H9 (cell line): ENCODE measurements around the gene CYTL1. TPM values are rescaled to one million over a fixed set of nuclear protein-coding genes. Genes with fewer than 3 reads are reported as not detected.

Experiments used
- DNase-seq: peaks from one replicate; pipeline ENCODE4 v3.0.0-alpha.2; 2017
- H2AFZ ChIP-seq: one replicate; pipeline ENCODE4 v1.6.1; 2013; ENCODE audit warnings: mild to moderate bottlenecking, low read length, control low read depth, moderate library complexity
- H2AK5ac ChIP-seq: 2 replicates; pipeline ENCODE4 v1.6.1; 2013; ENCODE audit warnings: low read length, control low read depth, mixed read lengths; ENCODE audit not compliant: insufficient read length
- H2BK120ac ChIP-seq: one replicate; pipeline ENCODE4 v1.6.1; 2013; ENCODE audit warnings: low read depth, mild to moderate bottlenecking, low read length, control low read depth, inconsistent platforms; ENCODE audit not compliant: poor library complexity, severe bottlenecking
- H2BK12ac ChIP-seq: 2 replicates; pipeline ENCODE4 v1.6.1; 2013; ENCODE audit warnings: low read length, control low read depth, mixed read lengths, low read depth; ENCODE audit not compliant: insufficient read length
- H2BK15ac ChIP-seq: 2 replicates; pipeline ENCODE4 v1.6.1; 2013; ENCODE audit warnings: low read depth, low read length, control low read depth
- H2BK20ac ChIP-seq: one replicate; pipeline ENCODE4 v1.6.1; 2013; ENCODE audit warnings: low read depth, mild to moderate bottlenecking, low read length, control low read depth, inconsistent platforms; ENCODE audit not compliant: poor library complexity, severe bottlenecking
- H2BK5ac ChIP-seq: 2 replicates; pipeline ENCODE4 v1.6.1; 2013; ENCODE audit warnings: low read length, control low read depth, mixed read lengths; ENCODE audit not compliant: insufficient read length
- H3K14ac ChIP-seq: 2 replicates; pipeline ENCODE4 v1.6.1; 2013; ENCODE audit warnings: low read length, control low read depth; ENCODE audit not compliant: insufficient read depth
- H3K18ac ChIP-seq: 2 replicates; pipeline ENCODE4 v1.6.1; 2013; ENCODE audit warnings: low read depth, mild to moderate bottlenecking, mixed read lengths, low read length, control low read depth; ENCODE audit not compliant: insufficient read length
- H3K23ac ChIP-seq: 2 replicates; pipeline ENCODE4 v1.6.1; 2013; ENCODE audit warnings: low read length, control low read depth, mixed read lengths, low read depth; ENCODE audit not compliant: insufficient read length
- H3K23me2 ChIP-seq: 2 replicates; pipeline ENCODE4 v1.6.1; 2013; ENCODE audit warnings: low read depth, mild to moderate bottlenecking, mixed read lengths, low read length, control low read depth; ENCODE audit not compliant: insufficient read length, poor library complexity, severe bottlenecking
- H3K27ac ChIP-seq: 2 replicates; pipeline ENCODE4 v1.5.1; 2013; ENCODE audit warnings: low read length, control low read depth, mixed read lengths, low read depth; ENCODE audit not compliant: insufficient read length
- H3K27me3 ChIP-seq: 2 replicates; pipeline ENCODE4 v1.6.1; 2013; ENCODE audit warnings: low read length, control low read depth, inconsistent platforms; ENCODE audit not compliant: insufficient read depth
- H3K4ac ChIP-seq: 2 replicates; pipeline ENCODE4 v1.6.1; 2013; ENCODE audit warnings: low read depth, mild to moderate bottlenecking, control low read depth, inconsistent platforms, low read length, moderate library complexity
- H3K4me1 ChIP-seq: 2 replicates; pipeline ENCODE4 v1.6.1; 2013; ENCODE audit warnings: low read length, control low read depth, inconsistent platforms; ENCODE audit not compliant: insufficient read depth
- H3K4me2 ChIP-seq: 2 replicates; pipeline ENCODE4 v1.6.1; 2013; ENCODE audit warnings: low read length, control low read depth, mixed read lengths; ENCODE audit not compliant: insufficient read length, insufficient read depth
- H3K56ac ChIP-seq: 2 replicates; pipeline ENCODE4 v1.6.1; 2013; ENCODE audit warnings: low read depth, mild to moderate bottlenecking, mixed read lengths, low read length, control low read depth; ENCODE audit not compliant: insufficient read length
- H3K79me1 ChIP-seq: 2 replicates; pipeline ENCODE4 v1.6.1; 2013; ENCODE audit warnings: low read depth, mild to moderate bottlenecking, moderate library complexity, low read length, control low read depth, inconsistent platforms; ENCODE audit not compliant: insufficient read depth, poor library complexity, severe bottlenecking
- H3K79me2 ChIP-seq: 2 replicates; pipeline ENCODE4 v1.6.1; 2013; ENCODE audit warnings: low read length, control low read depth, inconsistent platforms; ENCODE audit not compliant: insufficient read depth
- H3K9ac ChIP-seq: 2 replicates; pipeline ENCODE4 v1.6.1; 2013; ENCODE audit warnings: low read length, control low read depth, mixed read lengths; ENCODE audit not compliant: insufficient read length; ENCODE audit errors: extremely low read depth
- H3K9me3 ChIP-seq: one replicate; pipeline ENCODE4 v1.6.1; 2013; ENCODE audit warnings: low read depth, low read length, inconsistent platforms; ENCODE audit not compliant: control insufficient read depth
- H3T11ph ChIP-seq: one replicate; pipeline ENCODE4 v1.6.1; 2013; ENCODE audit warnings: mild to moderate bottlenecking, low read length, control low read depth, inconsistent platforms
- H4K20me1 ChIP-seq: one replicate; pipeline ENCODE4 v1.6.1; 2013; ENCODE audit not compliant: control insufficient read depth, insufficient read length, insufficient read depth
- H4K5ac ChIP-seq: 2 replicates; pipeline ENCODE4 v1.6.1; 2013; ENCODE audit warnings: low read depth, mild to moderate bottlenecking, mixed read lengths, low read length, control low read depth; ENCODE audit not compliant: insufficient read length
- H4K8ac ChIP-seq: replicated peaks from 2 replicates; pipeline ENCODE4 v1.6.1; 2013; ENCODE audit warnings: low read length, control low read depth, mixed read lengths, low read depth; ENCODE audit not compliant: insufficient read length
- H4K91ac ChIP-seq: 2 replicates; pipeline ENCODE4 v1.6.1; 2013; ENCODE audit warnings: low read depth, mild to moderate bottlenecking, moderate library complexity, mixed read lengths, low read length, control low read depth; ENCODE audit not compliant: insufficient read length
- H3K27ac Mint-ChIP-seq, 3 experiments: 2 replicates in 2 of 3; 3 replicates in 1 of 3; pipeline ENCODE4 v1.8.0; 2020 to 2021; ENCODE audit warnings: mixed read lengths in 3 of 3, mild to moderate bottlenecking in 1 of 3, moderate library complexity in 1 of 3
- H3K27me3 Mint-ChIP-seq: 2 replicates; pipeline ENCODE4 v1.8.0; 2021; ENCODE audit warnings: low read depth, mild to moderate bottlenecking, moderate library complexity, mixed read lengths
- H3K36me3 Mint-ChIP-seq, 3 experiments: 2 replicates in 2 of 3; 3 replicates in 1 of 3; pipeline ENCODE4 v1.8.0; 2020 to 2021; ENCODE audit warnings: low read depth in 3 of 3, mixed read lengths in 3 of 3; ENCODE audit not compliant: insufficient read depth in 1 of 3
- H3K4me1 Mint-ChIP-seq, 2 experiments: 2 replicates each; pipeline ENCODE4 v1.8.0; 2020; ENCODE audit warnings: mixed read lengths in 2 of 2
- H3K4me3 Mint-ChIP-seq, 2 experiments: 2 replicates in 1 of 2; 3 replicates in 1 of 2; pipeline ENCODE4 v1.8.0; 2020 to 2021; ENCODE audit warnings: mild to moderate bottlenecking in 2 of 2, mixed read lengths in 2 of 2, moderate library complexity in 1 of 2
- H3K9me3 Mint-ChIP-seq, 2 experiments: 2 replicates in 1 of 2; 3 replicates in 1 of 2; pipeline ENCODE4 v1.8.0; 2020; ENCODE audit warnings: mild to moderate bottlenecking in 2 of 2, mixed read lengths in 2 of 2, moderate library complexity in 1 of 2
- whole genome bisulfite sequencing: extraction: QIAGEN DNeasy Blood & Tissue Kit; methylation state at CpG from one replicate; pipeline ENCODE4 v1.1.7; 2013; ENCODE audit warnings: missing lambda C conversion rate, low lambda C conversion rate, mixed read lengths; ENCODE audit not compliant: insufficient read length; ENCODE audit errors: extremely low coverage; 5-methylcytosine and 5-hydroxymethylcytosine counted together
- total RNA-seq: library from RNA; stranded (reverse); gene quantifications from 2 replicates; pipeline ENCODE4 v1.2.1, GENCODE V29; 2021
- TF ChIP-seq, protein P1 (sequence below): fragments of 200-600 bp; sonication (generic); conservative IDR thresholded peaks from 3 replicates; pipeline ENCODE4 v1.8.0; 2021; ENCODE audit warnings: antibody characterized with exemption, mild to moderate bottlenecking

CYTL1 gene
- total RNA-seq, 1 experiment from 2014 or later, result 1.7 TPM

DNA sequence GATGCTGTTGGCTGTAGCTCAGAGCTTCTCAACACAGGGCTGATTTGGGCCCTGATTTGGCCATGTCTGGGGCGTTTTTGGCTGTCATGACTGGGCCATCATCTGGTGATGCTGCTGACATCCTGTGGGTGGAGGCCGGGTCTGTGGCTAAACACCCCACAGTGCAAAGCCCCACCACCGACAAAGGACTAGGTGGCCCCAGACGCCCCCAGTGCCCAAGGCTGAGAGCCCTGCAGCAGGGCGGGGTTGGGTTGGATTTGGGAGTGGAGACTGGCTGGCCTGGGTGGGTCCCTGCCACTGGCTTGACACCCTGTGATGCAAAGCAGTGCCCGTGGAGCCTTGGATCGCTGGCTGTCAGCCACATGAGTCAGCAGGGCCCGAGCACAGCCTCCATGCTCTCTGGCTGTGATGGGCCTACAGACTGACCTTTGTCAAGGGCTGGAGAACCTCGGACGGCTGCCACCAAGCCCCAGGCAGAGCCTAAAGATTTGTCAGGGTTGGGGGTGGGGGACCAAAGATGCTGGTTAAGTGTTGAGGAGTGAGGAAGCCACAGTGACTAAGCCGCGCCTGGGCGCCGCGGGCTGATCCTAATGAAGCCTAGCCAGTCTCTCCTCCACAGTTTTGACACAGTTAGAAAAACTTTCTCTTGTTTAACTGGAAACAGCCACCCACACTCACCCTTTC lies 28.3 kb downstream of the CYTL1 start:
- Mint-ChIP-seq H3K4me1 (peaks cover 8 to 14% of the 10 kb centered on the region in 2 experiments), H3K27me3 (peaks cover 26% of the 10 kb centered on the region), H3K36me3 (no peaks in the 10 kb centered on the region), H3K9me3 (no peaks in the 10 kb centered on the region), H3K4me3 (no peak overlapping the region), H3K27ac (no peak overlapping the region)
- Histone ChIP-seq H3K23ac (no peak overlapping the region), H2BK20ac (no peak overlapping the region), H4K91ac (no peak overlapping the region), H3K23me2 (no peaks in the 10 kb centered on the region), H3K4me2 (no peak overlapping the region), H3K18ac (no peak overlapping the region), H2BK5ac (no peak overlapping the region), H3K4ac (no peak overlapping the region), H2BK15ac (no peak overlapping the region), H2AK5ac (no peak overlapping the region), H4K5ac (no peak overlapping the region), H3K27me3 (no peaks in the 10 kb centered on the region), H3K4me1 (no peaks in the 10 kb centered on the region), H3K9ac (no peak overlapping the region), H3K9me3 (no peaks in the 10 kb centered on the region), H3K79me2 (no peaks in the 10 kb centered on the region), H3K56ac (no peak overlapping the region), H3K79me1 (no peaks in the 10 kb centered on the region), H4K20me1 (no peaks in the 10 kb centered on the region), H4K8ac (no peak overlapping the region), H3K27ac (no peak overlapping the region), H2BK120ac (no peak overlapping the region), H3K14ac (no peak overlapping the region), H3T11ph (no peak overlapping the region), H2AFZ (no peak overlapping the region), H2BK12ac (no peak overlapping the region)
- DNase-seq, result no peak
- TF ChIP-seq, protein P1, sequence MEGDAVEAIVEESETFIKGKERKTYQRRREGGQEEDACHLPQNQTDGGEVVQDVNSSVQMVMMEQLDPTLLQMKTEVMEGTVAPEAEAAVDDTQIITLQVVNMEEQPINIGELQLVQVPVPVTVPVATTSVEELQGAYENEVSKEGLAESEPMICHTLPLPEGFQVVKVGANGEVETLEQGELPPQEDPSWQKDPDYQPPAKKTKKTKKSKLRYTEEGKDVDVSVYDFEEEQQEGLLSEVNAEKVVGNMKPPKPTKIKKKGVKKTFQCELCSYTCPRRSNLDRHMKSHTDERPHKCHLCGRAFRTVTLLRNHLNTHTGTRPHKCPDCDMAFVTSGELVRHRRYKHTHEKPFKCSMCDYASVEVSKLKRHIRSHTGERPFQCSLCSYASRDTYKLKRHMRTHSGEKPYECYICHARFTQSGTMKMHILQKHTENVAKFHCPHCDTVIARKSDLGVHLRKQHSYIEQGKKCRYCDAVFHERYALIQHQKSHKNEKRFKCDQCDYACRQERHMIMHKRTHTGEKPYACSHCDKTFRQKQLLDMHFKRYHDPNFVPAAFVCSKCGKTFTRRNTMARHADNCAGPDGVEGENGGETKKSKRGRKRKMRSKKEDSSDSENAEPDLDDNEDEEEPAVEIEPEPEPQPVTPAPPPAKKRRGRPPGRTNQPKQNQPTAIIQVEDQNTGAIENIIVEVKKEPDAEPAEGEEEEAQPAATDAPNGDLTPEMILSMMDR, result no peak
- no CpG with 5 or more reads among the region's 15 CpGs for WGBS
